ENCODE results near the gene SALL1. TPM values are rescaled to one million over a fixed set of nuclear protein-coding genes. Genes with fewer than 3 reads are reported as not detected.

SALL1 gene
- total and polyA plus RNA-seq, 3 donors from 2014 or later: 4.0 to 5.9 (median 4.9) TPM

DNA sequence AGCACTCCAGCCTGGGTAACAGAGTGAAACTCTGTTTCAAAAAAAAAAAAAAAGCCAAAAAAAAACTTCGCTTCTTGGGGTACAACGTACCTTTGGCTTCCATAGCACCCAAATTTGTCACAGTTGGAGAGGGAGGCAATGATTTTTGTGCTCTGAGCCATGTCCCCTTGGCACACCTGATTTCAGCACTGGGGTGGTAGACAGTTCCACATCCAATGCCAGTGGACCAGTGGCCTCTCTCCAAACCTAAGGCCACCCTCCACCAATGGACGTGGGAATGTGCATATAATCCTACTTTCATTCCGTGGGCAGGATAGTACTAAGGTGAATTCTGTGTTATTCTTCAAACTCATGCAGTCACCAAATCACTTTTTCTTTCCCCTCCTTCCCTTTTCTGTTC is 47.5 kb downstream of the SALL1 start:
- Histone ChIP-seq H3K36me3 (ENCODE audit: low read depth, missing control alignments) (no peaks in the 10 kb centered on the region), H3K4me3 (no peak overlapping the region), H3K4me1 (no peaks in the 10 kb centered on the region), H3K9me3 (no peaks in the 10 kb centered on the region), H3K27ac (no peak overlapping the region), H3K27me3 (no peaks in the 10 kb centered on the region)
- TF ChIP-seq POLR2A (IDR thresholded peaks at IDR 0.05): no peak
- TF ChIP-seq, protein P1, sequence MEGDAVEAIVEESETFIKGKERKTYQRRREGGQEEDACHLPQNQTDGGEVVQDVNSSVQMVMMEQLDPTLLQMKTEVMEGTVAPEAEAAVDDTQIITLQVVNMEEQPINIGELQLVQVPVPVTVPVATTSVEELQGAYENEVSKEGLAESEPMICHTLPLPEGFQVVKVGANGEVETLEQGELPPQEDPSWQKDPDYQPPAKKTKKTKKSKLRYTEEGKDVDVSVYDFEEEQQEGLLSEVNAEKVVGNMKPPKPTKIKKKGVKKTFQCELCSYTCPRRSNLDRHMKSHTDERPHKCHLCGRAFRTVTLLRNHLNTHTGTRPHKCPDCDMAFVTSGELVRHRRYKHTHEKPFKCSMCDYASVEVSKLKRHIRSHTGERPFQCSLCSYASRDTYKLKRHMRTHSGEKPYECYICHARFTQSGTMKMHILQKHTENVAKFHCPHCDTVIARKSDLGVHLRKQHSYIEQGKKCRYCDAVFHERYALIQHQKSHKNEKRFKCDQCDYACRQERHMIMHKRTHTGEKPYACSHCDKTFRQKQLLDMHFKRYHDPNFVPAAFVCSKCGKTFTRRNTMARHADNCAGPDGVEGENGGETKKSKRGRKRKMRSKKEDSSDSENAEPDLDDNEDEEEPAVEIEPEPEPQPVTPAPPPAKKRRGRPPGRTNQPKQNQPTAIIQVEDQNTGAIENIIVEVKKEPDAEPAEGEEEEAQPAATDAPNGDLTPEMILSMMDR (IDR thresholded peaks at IDR 0.05): no peak
- DNase-seq: no peak
- 80 to 88% methylated on average over 4 of the region's 4 CpGs for WGBS, 2 donors
- intact Hi-C loops (cut with DNase I; ENCODE audit: low total_unique reads): no loop called here

DNA sequence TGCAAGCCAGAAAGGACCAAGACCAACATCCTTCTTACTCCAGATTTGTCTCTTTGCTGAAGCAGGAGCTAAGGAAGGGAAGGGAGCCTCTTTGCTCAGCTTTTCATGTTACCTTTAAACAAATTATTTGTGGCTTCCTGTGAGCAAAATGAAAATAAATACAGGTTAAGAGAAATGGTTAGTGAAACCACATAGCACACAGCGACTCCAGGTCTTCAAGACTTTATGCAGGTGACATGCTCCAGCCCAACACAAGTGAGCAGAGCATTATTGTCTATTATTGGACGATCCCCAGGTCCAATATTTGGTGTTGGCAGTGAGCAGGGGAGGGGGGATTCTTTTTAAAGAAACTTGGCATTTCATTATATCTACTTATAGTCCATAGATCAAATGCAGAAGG is 53.3 kb downstream of the SALL1 start:
- Histone ChIP-seq H3K27me3 (no peaks in the 10 kb centered on the region), H3K36me3 (ENCODE audit: low read depth, missing control alignments) (no peaks in the 10 kb centered on the region), H3K27ac (no peak overlapping the region), H3K9me3 (no peaks in the 10 kb centered on the region), H3K4me3 (no peak overlapping the region), H3K4me1 (no peaks in the 10 kb centered on the region)
- DNase-seq: no peak
- TF ChIP-seq, protein P1 (IDR thresholded peaks at IDR 0.05): no peak
- no peak for TF ChIP-seq POLR2A (IDR thresholded peaks at IDR 0.05)
- intact Hi-C loops (cut with DNase I; ENCODE audit: low total_unique reads): no loop called here
- WGBS, 2 donors: 76 to 79% methylated on average over 2 of the region's 2 CpGs

DNA sequence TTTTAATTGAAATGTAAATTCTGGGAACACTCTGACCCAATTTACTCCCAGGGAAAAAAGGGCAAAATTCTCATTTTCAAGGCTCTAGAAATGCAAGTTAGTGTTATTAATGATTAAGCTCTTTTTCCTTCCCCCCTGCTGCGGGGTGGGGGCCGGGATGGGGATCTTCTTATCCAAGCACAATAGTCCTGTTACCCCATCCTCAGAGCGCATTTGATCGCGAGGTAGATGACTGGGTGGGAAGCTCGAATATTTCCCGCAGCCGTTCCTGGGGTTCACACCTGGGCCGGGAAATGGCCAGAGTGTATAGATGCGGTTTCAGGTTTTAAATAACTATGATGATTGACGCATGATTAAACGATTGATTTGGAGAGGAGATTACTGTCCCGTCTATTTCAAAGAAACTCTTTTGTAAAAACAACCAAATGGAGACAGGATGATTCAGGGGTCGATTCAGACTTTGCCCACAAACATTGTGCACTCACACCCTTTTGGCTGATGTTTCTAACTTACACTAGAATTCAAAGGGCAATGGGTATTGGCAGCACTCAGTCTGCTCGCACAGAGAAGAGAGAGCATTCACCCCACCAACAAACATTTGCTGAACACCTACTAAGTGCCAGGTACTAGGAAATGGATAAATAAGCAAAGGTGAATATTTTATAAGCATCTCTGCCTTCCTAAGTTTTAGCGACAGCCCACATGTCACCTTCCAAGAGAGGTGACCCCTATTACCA is 55.0 kb downstream of the SALL1 start:
- Histone ChIP-seq H3K36me3 (ENCODE audit: low read depth, missing control alignments) (no peaks in the 10 kb centered on the region), H3K9me3 (no peaks in the 10 kb centered on the region), H3K4me3 (no peak overlapping the region), H3K27me3 (no peaks in the 10 kb centered on the region), H3K27ac (no peak overlapping the region), H3K4me1 (no peaks in the 10 kb centered on the region)
- intact Hi-C loops (cut with DNase I; ENCODE audit: low total_unique reads): no loop called here
- TF ChIP-seq, protein P1 (IDR thresholded peaks at IDR 0.05): no peak
- TF ChIP-seq POLR2A (IDR thresholded peaks at IDR 0.05): no peak
- 28 to 47% methylated on average over 16 of the region's 16 CpGs for WGBS, 2 donors
- no peak for DNase-seq

DNA sequence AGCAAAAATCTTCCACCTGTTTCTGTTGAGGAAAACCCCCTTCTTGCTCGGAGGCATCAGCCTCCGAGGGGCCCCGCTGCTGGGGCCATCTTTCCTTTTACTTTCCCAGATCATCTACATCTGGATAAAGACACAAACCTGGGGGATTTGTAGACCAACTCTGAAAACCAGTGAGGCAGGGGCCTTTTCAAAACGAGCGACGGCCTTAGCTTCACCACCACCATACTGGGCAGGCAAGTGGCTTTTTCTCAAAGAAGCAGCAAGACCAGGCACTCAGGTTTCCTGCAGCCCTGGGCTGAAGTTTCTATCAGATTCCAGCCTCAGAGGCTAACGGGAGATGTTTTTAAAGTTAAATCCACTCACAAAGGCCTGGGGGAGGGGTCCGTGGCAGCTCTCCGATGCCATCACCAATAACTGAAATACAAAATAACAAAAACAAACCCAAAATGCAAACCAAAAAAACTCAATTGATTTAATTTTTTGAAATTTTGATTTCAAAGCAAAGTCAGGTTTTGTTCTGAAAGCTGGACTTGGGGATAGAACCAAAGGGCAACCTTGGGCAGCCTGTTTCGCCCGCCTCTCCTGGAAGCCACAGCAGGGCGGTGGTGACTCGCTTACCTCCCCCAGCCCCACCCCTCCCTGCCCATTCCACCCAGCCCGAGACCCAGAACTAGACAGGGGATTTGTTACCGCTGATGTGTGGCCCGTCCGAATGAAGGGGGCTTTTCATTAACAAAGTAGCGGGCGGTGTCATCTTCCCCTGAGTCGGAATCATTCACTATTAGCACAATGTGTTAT is 55.8 kb downstream of the SALL1 start:
- Histone ChIP-seq H3K27ac (no peak overlapping the region), H3K36me3 (ENCODE audit: low read depth, missing control alignments) (no peaks in the 10 kb centered on the region), H3K4me1 (no peaks in the 10 kb centered on the region), H3K9me3 (no peaks in the 10 kb centered on the region), H3K27me3 (no peaks in the 10 kb centered on the region), H3K4me3 (no peak overlapping the region)
- no peak for TF ChIP-seq POLR2A (IDR thresholded peaks at IDR 0.05)
- TF ChIP-seq, protein P1 (IDR thresholded peaks at IDR 0.05): no peak
- 28 to 29% methylated on average over 20 of the region's 20 CpGs for WGBS, 2 donors
- intact Hi-C loops (cut with DNase I; ENCODE audit: low total_unique reads): no loop called here
- DNase-seq: no peak
